Stimulated activated CD4-positive, alpha-beta T cell treated with anti-CD3 and anti-CD28 coated beads, TNF-alpha, amount 100 ng/mL, for 48 hours (primary cell): Measurements from ENCODE around the gene TRMT10B.
"Not testable (repeated sequence)": the region's sequence is repeated elsewhere in the genome, so short reads cannot be mapped to it uniquely, and the experiment has no call there.

ENCODE experiments used
- DNase-seq, 3 donors: peaks; one replicate each; pipeline ENCODE4 v3.0.0-alpha.2; 2020; ENCODE audit warnings: low read depth in 3 of 3

TRMT10B gene

GRCh38 chr9:37751186-37751585 lies 2.4 kb upstream of the TRMT10B start:
- DNase-seq = no peak

GRCh38 chr9:37751704-37752103 lies 1.9 kb upstream of the TRMT10B start:
- not testable (repeated sequence) for DNase-seq

GRCh38 chr9:37752112-37752511 lies 1.5 kb upstream of the TRMT10B start:
- not testable (repeated sequence) for DNase-seq

GRCh38 chr9:37752642-37753488 lies 740 bp upstream of the TRMT10B start:
- peak in 2 of 3 donors; percentile 7 to 8 for DNase-seq

GRCh38 chr9:37758747-37759146 lies 5.1 kb downstream of the TRMT10B start:
- no peak for DNase-seq

GRCh38 chr9:37760416-37761161 lies 7.0 kb downstream of the TRMT10B start:
- no peak for DNase-seq

GRCh38 chr9:37761511-37761910 lies 7.9 kb downstream of the TRMT10B start:
- no peak for DNase-seq

GRCh38 chr9:37765263-37765662 lies 11.7 kb downstream of the TRMT10B start:
- DNase-seq = not testable (repeated sequence)

- no peak for DNase-seq
Measured at GRCh38 chr9:37769306-37769705, 15.7 kb downstream of the TRMT10B start.

- DNase-seq = no peak
Measured at GRCh38 chr9:37769995-37770394, 16.4 kb downstream of the TRMT10B start.

DNA sequence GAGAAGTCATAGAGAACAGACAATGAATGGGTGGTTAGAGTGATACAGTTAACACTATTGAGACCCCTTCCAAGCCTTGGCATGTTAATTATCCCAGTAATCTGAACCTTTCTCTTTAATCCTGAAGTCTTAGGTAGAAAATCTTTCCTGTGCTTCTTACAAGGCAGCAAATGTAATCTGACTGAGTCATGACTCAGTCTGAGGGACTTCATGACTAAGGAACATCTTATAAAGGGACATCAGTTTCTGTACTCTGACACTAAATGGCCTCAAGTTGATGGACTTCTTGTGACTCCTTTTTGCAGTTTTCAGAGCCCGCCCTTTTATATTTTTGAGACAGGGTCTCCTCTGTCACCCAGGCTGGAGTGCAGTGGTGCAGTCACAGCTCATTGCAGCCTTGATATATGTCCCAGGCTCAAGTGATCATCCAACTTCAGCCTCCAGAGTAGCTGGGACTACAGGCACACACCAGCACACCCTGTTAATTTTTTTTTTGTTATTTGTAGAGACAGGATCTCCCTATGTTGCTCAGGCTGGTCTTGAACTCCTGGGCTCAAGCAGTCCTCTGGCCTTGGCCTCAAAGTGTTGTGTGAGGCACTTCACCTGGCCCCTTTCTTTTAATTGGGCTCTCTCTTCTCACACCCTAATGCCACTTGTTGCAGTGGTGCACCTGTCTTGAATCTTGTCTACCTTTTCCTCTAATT lies 21.8 kb downstream of the TRMT10B start:
- DNase-seq = no peak

GRCh38 chr9:37776328-37776727 lies 22.7 kb downstream of the TRMT10B start:
- DNase-seq = no peak

DNA sequence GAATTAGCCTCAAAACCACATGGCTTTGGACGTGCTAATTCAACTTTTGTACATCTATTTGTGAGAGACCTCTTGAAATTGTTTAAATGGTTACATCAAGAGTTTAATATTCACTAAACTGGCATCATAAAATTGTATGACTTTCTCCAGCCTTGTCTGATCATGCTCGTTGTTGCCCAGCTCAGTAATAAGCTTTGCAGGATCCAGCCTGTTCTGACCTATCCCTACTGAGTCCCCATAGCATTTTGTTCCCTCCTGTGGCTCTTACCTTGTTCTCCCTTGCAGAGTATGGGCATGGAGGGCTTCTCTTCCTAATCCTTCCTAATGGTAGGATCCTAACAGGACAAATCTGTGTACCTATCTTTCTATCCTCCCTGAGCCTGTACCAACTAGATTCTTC lies 24.9 kb downstream of the TRMT10B start:
- no peak for DNase-seq

DNA sequence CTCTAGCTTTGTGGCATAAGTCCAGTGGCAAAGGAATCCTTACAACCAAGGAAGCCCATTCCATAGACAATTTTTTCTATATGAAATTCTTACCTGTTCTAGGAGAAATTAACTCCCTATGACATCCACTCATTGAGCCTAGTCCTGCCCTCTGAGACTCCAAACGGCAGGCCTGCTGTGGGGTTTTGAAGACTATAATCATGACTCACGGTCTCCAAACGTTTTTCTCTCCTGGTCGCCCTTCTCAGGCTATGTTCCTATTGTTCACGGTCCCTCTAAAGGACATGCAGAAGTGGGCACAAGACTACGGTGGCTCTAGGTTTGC lies 30.6 kb downstream of the TRMT10B start:
- DNase-seq = no peak

DNA sequence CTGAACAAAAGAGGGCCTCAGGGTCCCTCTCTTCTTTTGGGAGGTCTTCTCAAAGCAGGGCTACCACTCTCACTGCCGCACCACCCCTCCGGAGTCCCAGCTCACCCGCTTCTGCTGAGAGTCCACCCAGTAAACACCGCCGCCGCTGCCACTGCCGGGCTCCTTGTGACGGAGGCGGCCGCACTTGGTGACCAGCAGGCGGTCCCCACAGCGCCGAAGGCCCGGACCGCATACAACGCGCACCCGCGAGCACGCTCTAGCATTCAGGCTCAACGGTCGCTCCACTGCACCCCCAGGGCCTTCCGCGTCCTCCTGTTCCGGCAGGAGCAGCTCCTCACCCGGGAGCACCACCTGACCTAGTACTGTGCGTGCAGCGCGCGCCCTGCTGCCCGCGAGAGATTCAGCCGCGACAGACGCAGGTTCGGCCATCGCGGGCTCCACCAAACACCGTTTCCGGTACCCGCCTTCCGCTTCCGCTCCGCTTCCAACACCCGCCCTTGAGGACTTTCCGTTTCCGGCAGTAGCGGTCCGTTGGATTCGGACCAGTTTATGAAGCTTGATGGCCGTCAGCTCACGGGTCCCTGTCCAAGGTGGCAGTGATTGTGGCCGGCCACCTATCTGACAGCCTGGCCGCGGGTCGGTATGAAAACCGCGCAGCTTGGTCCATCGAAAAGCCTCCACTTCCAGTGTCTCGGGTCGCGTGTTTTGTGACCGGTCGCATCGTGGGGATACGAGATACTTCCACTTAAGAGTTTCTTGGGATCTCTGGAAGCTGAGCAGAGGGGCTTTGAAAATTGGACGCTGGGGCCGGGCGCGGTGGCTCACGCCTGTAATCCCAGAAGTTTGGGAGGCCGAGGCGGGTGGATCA lies 31.2 kb downstream of the TRMT10B start, which contains the start of gene EXOSC3:
EXOSC3 (minus strand) TSS at position 449 of the 868 bp plus-strand sequence; CDS start at position 429, 20 bp downstream.
- DNase-seq = peak; percentile 66 to 85 (median 76)

- DNase-seq = no peak
Measured at GRCh38 chr9:37787059-37787458, 33.5 kb downstream of the TRMT10B start.

DNA sequence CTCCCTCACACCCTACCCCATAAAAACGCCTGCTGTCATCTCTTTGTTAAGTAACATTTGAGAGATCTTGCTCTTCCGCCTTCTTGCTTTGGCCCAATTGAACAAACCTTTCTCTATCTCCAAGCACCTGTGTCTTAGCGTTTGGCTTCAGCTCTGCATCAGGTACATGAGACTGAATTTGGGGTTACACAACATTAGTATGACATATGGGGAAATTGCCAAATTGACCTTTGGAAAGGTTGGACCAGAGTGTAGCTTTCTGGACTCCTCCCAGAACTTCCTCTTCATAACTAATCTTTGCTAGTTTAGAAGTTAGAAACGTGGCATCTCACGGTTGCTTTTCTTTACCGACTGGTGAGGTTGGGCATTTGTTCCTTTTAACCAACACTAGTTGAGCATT lies 34.7 kb downstream of the TRMT10B start:
- no peak for DNase-seq

GRCh38 chr9:37790096-37790495 lies 36.5 kb downstream of the TRMT10B start:
- no peak for DNase-seq

- DNase-seq = no peak
Measured at GRCh38 chr9:37792122-37792521, 38.5 kb downstream of the TRMT10B start.

DNA sequence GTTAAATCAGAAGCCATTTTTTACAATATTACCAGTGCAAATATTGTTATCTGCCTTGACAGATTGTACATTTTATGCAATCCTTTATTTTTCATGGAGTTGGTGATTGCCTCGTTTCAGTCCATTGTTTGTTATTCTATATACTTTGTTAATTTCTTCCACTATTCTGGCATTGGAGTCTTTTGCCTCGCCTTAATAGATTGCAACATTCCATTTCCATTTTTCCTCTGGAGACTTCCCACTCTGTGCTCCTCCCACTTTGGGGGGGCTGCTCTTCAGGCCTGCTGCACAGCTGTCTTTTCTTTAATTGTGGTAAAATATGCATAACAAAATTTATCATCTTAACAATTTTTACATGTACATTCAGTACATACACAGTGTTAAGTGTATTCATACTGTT lies 42.6 kb downstream of the TRMT10B start:
- no peak for DNase-seq

DNA sequence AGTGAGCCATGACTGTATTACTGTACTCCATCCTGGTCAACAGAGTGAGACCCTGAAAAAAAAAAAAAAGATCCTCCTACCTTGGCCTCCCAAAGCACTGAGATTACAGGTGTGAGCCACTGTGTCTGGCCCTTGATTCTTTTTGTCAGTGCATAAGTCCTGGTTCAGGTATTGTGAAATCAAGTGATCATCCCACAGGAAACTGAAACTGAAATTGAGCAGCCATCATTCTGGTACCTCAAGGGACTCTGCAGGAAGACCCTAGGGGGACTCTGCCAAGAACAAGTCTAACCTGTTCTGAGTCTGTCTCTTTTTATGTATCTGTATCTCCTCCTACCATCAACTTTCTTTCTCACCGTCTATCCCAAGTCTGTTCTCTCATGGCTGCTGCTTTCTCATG lies 45.1 kb downstream of the TRMT10B start:
- DNase-seq = no peak
